Measurements from ENCODE around the gene TFF3.

DNA sequence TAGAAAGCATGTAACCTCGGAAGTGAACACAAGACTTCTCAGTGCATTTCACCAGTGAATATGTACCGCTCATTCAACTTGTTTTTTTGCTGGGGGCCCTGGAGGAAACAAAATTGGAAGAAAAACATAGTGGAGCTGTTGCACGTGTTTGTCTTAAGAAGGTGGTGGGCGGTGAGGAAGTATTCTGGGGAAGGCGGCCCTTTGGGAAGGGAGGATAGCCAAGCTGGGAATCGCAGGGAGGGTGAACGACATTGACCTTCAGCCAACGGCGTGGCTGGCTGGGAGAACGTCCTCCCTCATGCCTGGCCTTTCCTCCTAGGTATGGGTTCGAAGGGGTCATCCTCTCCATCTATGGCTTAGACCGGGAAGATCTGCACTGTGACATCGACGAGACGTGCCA is 19.4 kb downstream of the TFF3 start:
- TF ChIP-seq, protein P1, sequence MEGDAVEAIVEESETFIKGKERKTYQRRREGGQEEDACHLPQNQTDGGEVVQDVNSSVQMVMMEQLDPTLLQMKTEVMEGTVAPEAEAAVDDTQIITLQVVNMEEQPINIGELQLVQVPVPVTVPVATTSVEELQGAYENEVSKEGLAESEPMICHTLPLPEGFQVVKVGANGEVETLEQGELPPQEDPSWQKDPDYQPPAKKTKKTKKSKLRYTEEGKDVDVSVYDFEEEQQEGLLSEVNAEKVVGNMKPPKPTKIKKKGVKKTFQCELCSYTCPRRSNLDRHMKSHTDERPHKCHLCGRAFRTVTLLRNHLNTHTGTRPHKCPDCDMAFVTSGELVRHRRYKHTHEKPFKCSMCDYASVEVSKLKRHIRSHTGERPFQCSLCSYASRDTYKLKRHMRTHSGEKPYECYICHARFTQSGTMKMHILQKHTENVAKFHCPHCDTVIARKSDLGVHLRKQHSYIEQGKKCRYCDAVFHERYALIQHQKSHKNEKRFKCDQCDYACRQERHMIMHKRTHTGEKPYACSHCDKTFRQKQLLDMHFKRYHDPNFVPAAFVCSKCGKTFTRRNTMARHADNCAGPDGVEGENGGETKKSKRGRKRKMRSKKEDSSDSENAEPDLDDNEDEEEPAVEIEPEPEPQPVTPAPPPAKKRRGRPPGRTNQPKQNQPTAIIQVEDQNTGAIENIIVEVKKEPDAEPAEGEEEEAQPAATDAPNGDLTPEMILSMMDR (IDR thresholded peaks at IDR 0.05; ENCODE audit: insufficient read depth, low read length, poor library complexity, severe bottlenecking) = no peak
- no peak for TF ChIP-seq EZH2phosphoT487 (conservative IDR thresholded peaks at IDR 0.05; ENCODE audit: low read length)

Measured in SU-DHL-6 (cell line).